Measurements from ENCODE around the gene GNAI2. TPM values are rescaled to one million over a fixed set of nuclear protein-coding genes. Genes with fewer than 3 reads are reported as not detected.
A peak's percentile ranks its signal among the peaks of the same experiment; 100 is the strongest.
"Not testable (repeated sequence)": the region's sequence is repeated elsewhere in the genome, so short reads cannot be mapped to it uniquely, and the experiment has no call there.

The GNAI2 gene
- total RNA-seq, 1 donor from 2014 or later, result 97.9 TPM

DNA sequence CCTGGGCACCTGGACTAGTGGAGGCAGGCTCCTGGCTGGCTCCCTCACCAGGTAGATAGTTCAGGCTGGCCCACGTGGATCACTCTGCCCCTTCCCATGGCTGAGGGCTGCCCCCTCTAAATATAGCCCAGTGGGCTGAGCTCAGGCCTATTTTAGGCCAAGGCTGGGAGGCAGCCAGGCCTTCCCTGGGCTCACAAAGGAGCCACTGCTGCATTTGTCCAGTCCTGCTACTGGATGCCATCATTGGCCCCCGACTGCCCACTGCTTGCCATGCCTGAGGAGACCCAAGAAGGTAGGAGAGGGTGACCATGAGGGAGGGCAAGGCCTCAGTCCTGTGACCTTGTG is 42.8 kb downstream of the GNAI2 start, which contains the start of gene LSMEM2:
Gene LSMEM2 (plus strand): TSS at position 208 of the 345 bp plus-strand sequence. CDS start 27 bp downstream, at position 235.
- H3K36me3 ChIP-seq (ENCODE audit: control insufficient read depth, insufficient read depth, low read length), result no peaks in the 10 kb centered on the region
- no peak within 1 kb of the TSS for H3K4me3 ChIP-seq (ENCODE audit: low read depth, low read length)
- no peaks in the 10 kb centered on the region for H3K27me3 ChIP-seq (ENCODE audit: control insufficient read depth, insufficient read depth, low read length)
- FAIRE-seq (peak; percentile 66), DNase-seq (ENCODE audit: low read depth) (no peak)
- TF ChIP-seq, protein P1, sequence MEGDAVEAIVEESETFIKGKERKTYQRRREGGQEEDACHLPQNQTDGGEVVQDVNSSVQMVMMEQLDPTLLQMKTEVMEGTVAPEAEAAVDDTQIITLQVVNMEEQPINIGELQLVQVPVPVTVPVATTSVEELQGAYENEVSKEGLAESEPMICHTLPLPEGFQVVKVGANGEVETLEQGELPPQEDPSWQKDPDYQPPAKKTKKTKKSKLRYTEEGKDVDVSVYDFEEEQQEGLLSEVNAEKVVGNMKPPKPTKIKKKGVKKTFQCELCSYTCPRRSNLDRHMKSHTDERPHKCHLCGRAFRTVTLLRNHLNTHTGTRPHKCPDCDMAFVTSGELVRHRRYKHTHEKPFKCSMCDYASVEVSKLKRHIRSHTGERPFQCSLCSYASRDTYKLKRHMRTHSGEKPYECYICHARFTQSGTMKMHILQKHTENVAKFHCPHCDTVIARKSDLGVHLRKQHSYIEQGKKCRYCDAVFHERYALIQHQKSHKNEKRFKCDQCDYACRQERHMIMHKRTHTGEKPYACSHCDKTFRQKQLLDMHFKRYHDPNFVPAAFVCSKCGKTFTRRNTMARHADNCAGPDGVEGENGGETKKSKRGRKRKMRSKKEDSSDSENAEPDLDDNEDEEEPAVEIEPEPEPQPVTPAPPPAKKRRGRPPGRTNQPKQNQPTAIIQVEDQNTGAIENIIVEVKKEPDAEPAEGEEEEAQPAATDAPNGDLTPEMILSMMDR (IDR thresholded peaks at IDR 0.05; ENCODE audit: insufficient read depth, low read length, severe bottlenecking), result no peak

DNA sequence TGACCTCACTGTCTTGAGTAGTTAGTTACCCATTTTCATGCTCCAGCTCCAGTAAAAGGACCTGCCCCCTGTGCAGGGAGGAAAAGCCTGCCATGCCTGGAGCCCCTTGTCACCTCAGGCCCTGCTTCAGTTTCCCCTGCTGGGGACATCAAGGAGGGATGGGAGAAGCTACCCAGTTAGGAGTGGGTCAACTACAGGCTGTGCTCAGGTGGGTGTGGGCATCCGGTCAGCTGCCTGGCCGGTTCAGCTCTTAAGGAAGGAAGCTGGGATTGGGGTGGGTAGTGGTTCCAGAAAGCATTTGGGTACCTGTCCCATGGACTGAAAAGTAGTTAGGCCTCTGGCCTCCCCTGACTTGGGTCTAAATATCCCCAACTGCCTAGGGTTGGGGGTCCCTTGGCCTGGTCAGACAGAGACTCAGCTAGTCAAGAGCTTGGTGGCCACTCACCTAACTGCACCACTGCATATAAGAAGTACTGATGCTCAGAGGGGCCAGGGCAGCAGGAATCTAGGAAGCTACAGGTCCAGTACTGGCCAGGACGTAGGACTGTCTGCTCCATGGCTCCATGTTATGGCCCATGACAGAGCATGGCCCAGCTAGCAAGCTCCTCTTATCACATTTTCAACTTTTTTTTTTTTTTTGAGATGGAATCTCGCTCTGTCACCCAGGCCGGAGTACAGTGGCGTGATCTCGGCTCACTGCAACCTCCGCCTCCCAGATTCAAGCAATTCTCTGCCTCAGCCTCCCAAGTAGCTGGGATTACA is 43.4 kb downstream of the GNAI2 start:
- DNase-seq (ENCODE audit: low read depth) (no peak), FAIRE-seq (no peak)
- no peaks in the 10 kb centered on the region for H3K27me3 ChIP-seq (ENCODE audit: control insufficient read depth, insufficient read depth, low read length)
- H3K4me3 ChIP-seq (ENCODE audit: low read depth, low read length), result no peak overlapping the region
- TF ChIP-seq, protein P1 (IDR thresholded peaks at IDR 0.05; ENCODE audit: insufficient read depth, low read length, severe bottlenecking), result no peak
- no peaks in the 10 kb centered on the region for H3K36me3 ChIP-seq (ENCODE audit: control insufficient read depth, insufficient read depth, low read length)

DNA sequence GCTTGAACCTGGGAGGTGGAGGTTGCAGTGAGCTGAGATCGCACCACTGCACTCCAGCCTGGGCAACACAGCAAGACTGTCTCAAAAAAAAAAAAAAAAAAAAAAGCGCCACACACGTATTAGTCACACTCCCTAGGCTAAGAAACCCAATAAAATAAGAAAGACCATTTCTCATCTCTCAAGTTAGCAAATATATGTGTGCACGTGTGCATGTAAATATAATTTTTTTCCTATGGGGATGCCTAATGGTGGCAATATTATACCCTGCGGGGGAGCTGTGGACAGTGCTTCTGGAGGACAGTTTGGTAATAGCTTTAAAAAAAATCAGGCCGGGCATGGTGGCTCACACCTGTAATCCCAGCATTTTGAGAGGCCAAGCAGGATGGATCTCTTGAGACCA is 48.1 kb downstream of the GNAI2 start:
- DNase-seq (ENCODE audit: low read depth); H3K27me3 ChIP-seq (ENCODE audit: control insufficient read depth, insufficient read depth, low read length); FAIRE-seq; H3K4me3 ChIP-seq (ENCODE audit: low read depth, low read length): not testable (repeated sequence)
- peaks cover 19% of the 10 kb centered on the region for H3K36me3 ChIP-seq (ENCODE audit: control insufficient read depth, insufficient read depth, low read length)

DNA sequence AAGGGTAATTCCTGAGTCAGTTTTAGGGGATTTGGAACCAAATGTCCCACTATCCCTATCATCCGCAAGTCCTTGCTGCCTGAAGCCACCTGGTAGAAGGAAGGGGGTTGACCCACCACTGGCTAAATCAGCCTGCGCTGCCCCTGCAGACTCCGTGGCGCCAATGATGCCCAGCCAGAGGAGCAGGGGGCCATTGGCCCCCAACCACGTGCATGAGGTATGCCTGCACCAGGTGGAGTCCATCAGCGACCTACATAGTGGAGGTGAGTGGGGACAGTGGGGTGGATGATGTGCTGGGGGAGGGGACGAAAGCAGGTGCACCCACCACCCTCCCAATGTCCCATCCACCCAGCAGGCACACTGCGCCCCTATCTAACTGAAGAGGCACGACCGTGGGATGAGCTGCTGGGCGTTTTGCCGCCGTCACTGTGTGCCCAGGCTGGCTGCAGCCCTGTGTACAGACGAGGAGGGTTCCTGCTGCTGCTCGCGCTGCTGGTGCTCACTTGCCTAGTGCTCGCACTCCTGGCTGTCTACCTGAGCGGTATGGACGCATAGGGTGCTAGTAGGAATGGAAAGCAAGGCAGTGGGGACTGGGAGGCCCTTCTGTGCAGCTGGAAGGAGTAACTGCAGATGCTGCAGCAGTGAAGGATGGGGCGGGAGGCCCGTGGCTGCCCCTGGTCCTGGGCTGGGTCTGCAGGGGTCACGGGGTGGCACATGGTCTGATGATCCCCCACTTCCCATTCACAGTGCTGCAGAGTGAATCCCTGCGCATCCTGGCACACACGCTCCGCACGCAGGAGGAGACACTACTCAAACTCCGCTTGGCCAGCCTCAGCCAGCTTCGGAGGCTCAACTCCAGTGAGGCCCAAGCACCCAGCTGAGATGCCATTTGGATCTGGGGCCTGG is 50.6 kb downstream of the GNAI2 start:
- TF ChIP-seq, protein P1 (IDR thresholded peaks at IDR 0.05; ENCODE audit: insufficient read depth, low read length, severe bottlenecking), result no peak

DNA sequence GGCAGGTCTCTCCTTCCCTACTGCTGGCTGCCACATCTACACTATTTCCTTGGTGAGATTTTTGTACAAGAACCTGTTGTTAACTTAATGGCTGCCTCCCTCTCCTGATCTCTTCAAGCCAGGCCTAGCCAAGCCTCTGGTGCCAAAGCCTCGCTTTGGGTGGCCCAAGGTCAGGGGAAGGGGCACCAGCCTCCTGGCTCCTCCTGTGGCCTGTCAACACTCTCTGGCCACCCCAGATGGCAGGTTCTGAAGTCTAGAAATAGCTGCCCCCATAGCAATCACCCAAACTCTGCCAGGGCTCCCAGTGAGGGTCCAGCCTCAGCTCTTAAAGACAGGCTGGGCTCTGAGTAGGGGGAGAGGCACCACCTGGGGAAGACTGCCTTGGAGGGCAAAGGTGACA is 51.3 kb downstream of the GNAI2 start:
- Histone ChIP-seq H3K36me3 (ENCODE audit: control insufficient read depth, insufficient read depth, low read length) (peaks cover 34% of the 10 kb centered on the region), H3K27me3 (ENCODE audit: control insufficient read depth, insufficient read depth, low read length) (no peaks in the 10 kb centered on the region), H3K4me3 (ENCODE audit: low read depth, low read length) (no peak overlapping the region)
- FAIRE-seq (no peak), DNase-seq (ENCODE audit: low read depth) (no peak)
- TF ChIP-seq, protein P1 (IDR thresholded peaks at IDR 0.05; ENCODE audit: insufficient read depth, low read length, severe bottlenecking), result no peak

More for the DNA sequence above, 50.6 kb downstream of the GNAI2 start:
- H3K36me3 ChIP-seq (ENCODE audit: control insufficient read depth, insufficient read depth, low read length), result peaks cover 34% of the 10 kb centered on the region
- FAIRE-seq, result no peak
- no peak for DNase-seq (ENCODE audit: low read depth)
- H3K27me3 ChIP-seq (ENCODE audit: control insufficient read depth, insufficient read depth, low read length), result no peaks in the 10 kb centered on the region
- no peak overlapping the region for H3K4me3 ChIP-seq (ENCODE audit: low read depth, low read length)

DNA sequence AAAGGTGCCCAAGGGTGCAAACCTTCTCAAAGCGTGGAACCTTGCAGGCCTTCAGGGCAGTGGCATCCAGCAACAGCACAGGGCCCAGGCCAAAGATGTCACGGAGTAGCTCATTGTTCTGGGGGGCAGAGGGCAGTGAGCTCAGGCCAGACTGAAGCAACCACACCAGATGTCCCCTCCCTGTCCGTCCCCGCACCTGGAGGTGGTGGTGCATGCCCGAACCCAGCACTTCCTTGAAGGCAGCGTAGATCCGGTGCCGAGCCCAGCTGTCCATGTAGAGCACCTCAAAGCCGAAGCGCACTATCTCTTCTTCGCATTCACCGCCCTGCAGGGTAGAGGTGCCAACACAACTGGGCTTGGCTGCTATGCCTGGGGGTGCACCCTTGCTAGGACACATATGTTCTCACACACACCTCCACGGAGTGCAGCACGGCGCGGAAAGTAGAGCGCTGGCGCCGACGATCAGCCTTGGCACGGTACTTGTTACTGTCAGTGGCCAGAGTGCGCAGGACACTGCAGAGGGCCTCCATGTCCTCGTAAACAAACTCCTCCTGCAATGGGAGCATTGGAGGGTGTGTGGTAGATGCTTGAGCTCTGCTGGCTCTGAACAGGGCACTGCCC is 52.5 kb downstream of the GNAI2 start:
- no peak for FAIRE-seq
- H3K36me3 ChIP-seq (ENCODE audit: control insufficient read depth, insufficient read depth, low read length), result peaks cover 34% of the 10 kb centered on the region
- H3K27me3 ChIP-seq (ENCODE audit: control insufficient read depth, insufficient read depth, low read length), result no peaks in the 10 kb centered on the region
- no peak overlapping the region for H3K4me3 ChIP-seq (ENCODE audit: low read depth, low read length)
- TF ChIP-seq, protein P1 (IDR thresholded peaks at IDR 0.05; ENCODE audit: insufficient read depth, low read length, severe bottlenecking), result no peak
- DNase-seq (ENCODE audit: low read depth), result no peak
